Spleen (tissue), 11 donors: ENCODE measurements around the gene MICU2. TPM values are rescaled to one million over a fixed set of nuclear protein-coding genes. Genes with fewer than 3 reads are reported as not detected.

Experiments
- DNase-seq: peaks from one replicate; pipeline ENCODE4 v3.0.0-alpha.2; 2020
- H3K27ac ChIP-seq, 8 donors: fragments of 200-600 bp; sonication (generic) in 7 of 8; 1 replicate in 4 of 8; 2 replicates in 4 of 8; pipeline versions ENCODE4 v1.5.0 to v1.8.0; 2016 to 2021; ENCODE audit warnings: inconsistent platforms in 4 of 8, mild to moderate bottlenecking in 4 of 8, moderate library complexity in 1 of 8
- H3K27me3 ChIP-seq, 7 donors: fragments of 200-600 bp; sonication (generic) in 6 of 7; replicated peaks in 1 of 7; 1 replicate in 4 of 7; 2 replicates in 3 of 7; pipeline versions ENCODE4 v1.5.0 to v1.8.0; 2016 to 2021; ENCODE audit warnings: inconsistent platforms in 3 of 7, mild to moderate bottlenecking in 1 of 7
- H3K36me3 ChIP-seq, 6 donors: fragments of 200-600 bp; sonication (generic) in 5 of 6; 1 replicate in 4 of 6; 2 replicates in 2 of 6; pipeline versions ENCODE4 v1.5.0 to v1.8.0; 2016 to 2021; ENCODE audit warnings: inconsistent platforms in 2 of 6
- H3K4me1 ChIP-seq, 6 donors: fragments of 200-600 bp; sonication (generic) in 5 of 6; 1 replicate in 3 of 6; 2 replicates in 3 of 6; pipeline versions ENCODE4 v1.5.0 to v1.8.0; 2016 to 2021; ENCODE audit warnings: inconsistent platforms in 3 of 6
- H3K4me3 ChIP-seq, 8 donors: fragments of 200-600 bp; sonication (generic) in 7 of 8; 1 replicate in 4 of 8; 2 replicates in 4 of 8; pipeline versions ENCODE4 v1.5.0 to v1.8.0; 2016 to 2021; ENCODE audit warnings: inconsistent platforms in 4 of 8, mild to moderate bottlenecking in 4 of 8, moderate library complexity in 2 of 8
- H3K9me3 ChIP-seq, 8 donors: fragments of 200-600 bp; sonication (generic) in 7 of 8; 1 replicate in 4 of 8; 2 replicates in 4 of 8; pipeline versions ENCODE4 v1.5.0 to v1.8.0; 2016 to 2021; ENCODE audit warnings: inconsistent platforms in 4 of 8
- POLR2A ChIP-seq, 3 donors: fragments of 450-650 bp; IDR thresholded peaks; one replicate each; pipeline ENCODE4 v1.5.1; 2017; ENCODE audit warnings: antibody characterized with exemption in 3 of 3, mild to moderate bottlenecking in 1 of 3
- POLR2AphosphoS5 ChIP-seq, 3 donors: sonication (generic); formaldehyde crosslinking; IDR thresholded peaks; one replicate each; pipeline ENCODE4 v1.5.1; 2017; ENCODE audit warnings: antibody characterized with exemption in 3 of 3
- WGBS, 5 donors: extraction: QIAGEN DNeasy Blood & Tissue Kit in 3 of 5; methylation state at CpG; one replicate each; pipeline versions ENCODE4 v1.1.5 to v1.1.7; 2013 to 2018; 5-methylcytosine and 5-hydroxymethylcytosine counted together
- intact Hi-C: fragments of 100-400 bp; cut with DNase I; formaldehyde crosslinking; loops from one replicate; pipeline ENCODE4 v1.15.0; 2023; ENCODE audit warnings: low total_unique reads
- polyA plus RNA-seq, 3 donors: library from polyadenylated mRNA; stranded (reverse); fragments of 200-250 nt; gene quantifications; one replicate each; pipeline ENCODE4 v1.2.1, GENCODE V29; 2013
- total RNA-seq, 7 donors: library from RNA; depleted of rRNA in 3 of 7; stranded (reverse); fragments of >200 nt in 3 of 7; fragmentation: NEBNext Ultra II Directional in 4 of 7; extraction: Animal tissue kit (Norgen Biotek cat#: 25700) in 4 of 7; gene quantifications; one replicate each; pipeline versions ENCODE4 v1.1.0 to v1.2.1, GENCODE V29; 2016 to 2021
- TF ChIP-seq, protein P1 (sequence below), 11 experiments: fragments of 200-600 bp in 7 of 11; fragments of 450-650 bp in 4 of 11; sonication (generic) in 4 of 11; IDR thresholded peaks in 8 of 11; conservative IDR thresholded peaks in 3 of 11; 1 replicate in 7 of 11; 2 replicates in 4 of 11; pipeline versions ENCODE4 v1.4.0 to v1.8.0; 2016 to 2021; ENCODE audit warnings: antibody characterized with exemption in 11 of 11, inconsistent platforms in 4 of 11, mild to moderate bottlenecking in 1 of 11
- donor health status: healthy with polysubstance abuse.
- donor health status: DM: no; HTN: no; CAD: no; lungs with moderate emphysema.
- donor health status: DM: no; HTN: no; CAD: no.
- donor health status: Bipolar disorder and iron deficiency.
- donor health status: healthy.
- donor health status: DM: no; HTN: no; CAD: no.
- donor health status: DM: yes; HTN: yes; CAD: no.

Gene MICU2
- total and polyA plus RNA-seq, 10 donors = 28.9 to 84.5 (median 39.6) TPM

DNA sequence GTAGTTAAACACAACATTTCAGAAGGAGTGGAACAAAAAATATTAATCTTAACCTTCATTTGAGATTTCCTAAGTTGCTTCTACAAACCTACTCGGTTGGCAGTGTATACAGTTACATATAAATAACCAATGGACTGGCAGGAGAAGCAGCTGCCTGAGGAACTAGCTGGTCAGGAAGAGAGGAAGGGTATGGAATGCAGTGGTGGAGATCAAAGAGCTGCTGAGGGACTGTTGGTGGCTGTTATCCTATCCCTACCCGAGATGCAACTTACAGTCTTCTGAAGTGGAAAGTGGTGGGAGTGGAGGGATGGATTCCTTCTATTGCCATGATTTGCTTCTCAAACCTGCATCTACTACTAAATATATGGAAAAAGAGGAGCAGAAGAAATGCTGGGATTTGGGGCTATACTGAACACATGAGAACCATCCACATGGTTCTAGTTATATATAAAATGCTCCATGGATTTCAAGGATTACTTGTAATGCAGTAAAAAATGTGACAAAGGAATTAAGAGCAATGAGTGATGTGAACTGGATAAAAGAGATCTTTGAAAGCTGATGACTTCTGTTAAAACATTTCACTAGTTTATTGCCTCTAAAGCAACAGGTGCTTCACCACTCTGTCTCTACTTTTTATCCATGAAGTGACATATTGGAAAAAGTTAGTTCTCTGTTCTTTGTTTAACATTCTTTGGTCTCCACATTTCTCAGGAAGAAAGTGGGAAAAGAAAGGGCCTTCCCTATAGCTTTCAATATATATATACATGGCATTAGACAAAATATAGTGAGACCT lies 29.9 kb downstream of the MICU2 start:
- TF ChIP-seq POLR2A (IDR thresholded peaks at IDR 0.05) (no peak), POLR2AphosphoS5 (IDR thresholded peaks at IDR 0.05) (no peak)
- TF ChIP-seq, protein P1, sequence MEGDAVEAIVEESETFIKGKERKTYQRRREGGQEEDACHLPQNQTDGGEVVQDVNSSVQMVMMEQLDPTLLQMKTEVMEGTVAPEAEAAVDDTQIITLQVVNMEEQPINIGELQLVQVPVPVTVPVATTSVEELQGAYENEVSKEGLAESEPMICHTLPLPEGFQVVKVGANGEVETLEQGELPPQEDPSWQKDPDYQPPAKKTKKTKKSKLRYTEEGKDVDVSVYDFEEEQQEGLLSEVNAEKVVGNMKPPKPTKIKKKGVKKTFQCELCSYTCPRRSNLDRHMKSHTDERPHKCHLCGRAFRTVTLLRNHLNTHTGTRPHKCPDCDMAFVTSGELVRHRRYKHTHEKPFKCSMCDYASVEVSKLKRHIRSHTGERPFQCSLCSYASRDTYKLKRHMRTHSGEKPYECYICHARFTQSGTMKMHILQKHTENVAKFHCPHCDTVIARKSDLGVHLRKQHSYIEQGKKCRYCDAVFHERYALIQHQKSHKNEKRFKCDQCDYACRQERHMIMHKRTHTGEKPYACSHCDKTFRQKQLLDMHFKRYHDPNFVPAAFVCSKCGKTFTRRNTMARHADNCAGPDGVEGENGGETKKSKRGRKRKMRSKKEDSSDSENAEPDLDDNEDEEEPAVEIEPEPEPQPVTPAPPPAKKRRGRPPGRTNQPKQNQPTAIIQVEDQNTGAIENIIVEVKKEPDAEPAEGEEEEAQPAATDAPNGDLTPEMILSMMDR (IDR thresholded peaks at IDR 0.05 in 8 of 11, conservative IDR thresholded peaks at IDR 0.05 in 3 of 11) = no peak
- Histone ChIP-seq H3K36me3 (no peaks in the 10 kb centered on the region), H3K27me3 (no peaks in the 10 kb centered on the region), H3K27ac (no peak overlapping the region), H3K9me3 (no peaks in the 10 kb centered on the region), H3K4me1 (peaks cover 0 to 20% (median 3%) of the 10 kb centered on the region in 6 donors), H3K4me3 (no peak overlapping the region)
- intact Hi-C loops = no loop called here
- 86 to 99% (median 88%) methylated on average over 2 of the region's 2 CpGs for WGBS, 5 donors
- no peak for DNase-seq

DNA sequence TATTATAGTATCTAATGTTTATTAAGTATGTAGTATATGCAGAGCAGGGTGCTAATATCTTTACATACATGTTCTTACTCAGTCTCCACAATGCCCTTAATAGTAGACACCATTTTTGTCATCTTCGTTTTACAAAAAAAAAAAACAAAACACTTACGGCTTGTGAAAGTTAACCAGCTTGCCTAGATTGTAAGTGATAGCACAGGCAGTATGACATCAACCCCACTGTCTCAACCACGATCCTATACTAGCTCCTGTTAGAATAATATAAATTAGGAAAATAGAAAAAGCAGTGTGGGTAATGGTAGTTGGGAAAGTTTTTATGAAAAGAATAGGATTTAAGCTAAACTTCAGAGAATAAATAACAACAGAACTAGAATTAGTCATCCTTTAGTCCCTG lies 34.3 kb downstream of the MICU2 start:
- no peak for DNase-seq
- Histone ChIP-seq H3K36me3 (peaks cover 0 to 22% (median 17%) of the 10 kb centered on the region in 6 donors), H3K9me3 (no peaks in the 10 kb centered on the region), H3K4me1 (peaks cover 0 to 22% (median 0%) of the 10 kb centered on the region in 6 donors), H3K27me3 (no peaks in the 10 kb centered on the region), H3K4me3 (no peak overlapping the region), H3K27ac (no peak overlapping the region)
- 84 to 93% (median 89%) methylated on average over 3 of the region's 3 CpGs for WGBS, 5 donors
- TF ChIP-seq POLR2A (IDR thresholded peaks at IDR 0.05) = no peak
- TF ChIP-seq POLR2AphosphoS5 (IDR thresholded peaks at IDR 0.05) = no peak
- TF ChIP-seq, protein P1 (IDR thresholded peaks at IDR 0.05 in 8 of 11, conservative IDR thresholded peaks at IDR 0.05 in 3 of 11) = no peak
- intact Hi-C loops = no loop called here

DNA sequence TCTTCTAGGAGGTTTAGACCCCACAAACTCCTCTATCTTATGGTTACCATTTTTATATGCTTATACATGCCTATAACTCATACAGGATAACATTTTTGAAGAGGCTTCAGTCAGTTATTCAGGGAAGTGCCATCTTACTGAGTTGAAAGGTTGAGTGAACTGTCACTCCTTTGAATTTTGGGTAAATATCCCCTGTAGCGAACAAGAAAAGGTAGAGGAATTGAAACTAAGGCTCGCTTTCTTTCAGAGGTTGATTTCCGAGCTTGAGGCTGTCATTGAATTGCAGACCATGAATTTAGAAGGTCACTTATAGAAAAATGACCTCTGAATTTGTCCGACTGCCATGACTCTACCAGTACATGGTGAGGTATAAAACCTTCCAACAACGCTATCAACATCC lies 35.1 kb downstream of the MICU2 start:
- 85 to 93% (median 88%) methylated on average over 5 of the region's 5 CpGs for WGBS, 5 donors

DNA sequence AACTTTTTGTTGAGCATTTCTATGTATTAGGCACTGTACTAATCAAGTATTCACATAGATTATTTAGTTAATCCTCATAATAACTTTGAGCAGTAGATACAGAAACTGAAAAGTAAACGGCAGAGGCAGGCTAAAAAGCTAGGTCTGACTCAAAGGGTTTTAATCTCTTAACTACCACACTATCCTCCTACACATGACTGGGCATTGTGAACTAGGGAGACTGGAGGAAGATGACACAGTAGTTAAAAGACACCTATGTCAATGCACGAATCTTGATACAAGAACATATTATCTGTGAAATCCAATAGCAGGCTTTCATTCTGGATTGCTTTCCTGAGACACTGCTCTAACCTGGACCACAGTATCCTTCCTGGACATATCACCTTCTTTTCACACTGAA lies 36.3 kb downstream of the MICU2 start:
- DNase-seq = no peak
- WGBS, 5 donors = 51 to 86% (median 76%) methylated on average over 2 of the region's 2 CpGs
- Histone ChIP-seq H3K4me3 (no peak overlapping the region), H3K27me3 (no peaks in the 10 kb centered on the region), H3K36me3 (peaks cover 4 to 42% (median 33%) of the 10 kb centered on the region in 6 donors), H3K9me3 (no peaks in the 10 kb centered on the region), H3K4me1 (peaks cover 0 to 22% (median 0%) of the 10 kb centered on the region in 6 donors), H3K27ac (no peak overlapping the region)
- intact Hi-C loops = no loop called here
- TF ChIP-seq POLR2AphosphoS5 (IDR thresholded peaks at IDR 0.05) (no peak), POLR2A (IDR thresholded peaks at IDR 0.05) (no peak)
- TF ChIP-seq, protein P1 (IDR thresholded peaks at IDR 0.05 in 8 of 11, conservative IDR thresholded peaks at IDR 0.05 in 3 of 11) = no peak

More for the DNA sequence above, 35.1 kb downstream of the MICU2 start:
- TF ChIP-seq POLR2AphosphoS5 (IDR thresholded peaks at IDR 0.05) = no peak
- TF ChIP-seq, protein P1 (IDR thresholded peaks at IDR 0.05 in 8 of 11, conservative IDR thresholded peaks at IDR 0.05 in 3 of 11) = no peak
- no peak for TF ChIP-seq POLR2A (IDR thresholded peaks at IDR 0.05)
- Histone ChIP-seq H3K9me3 (no peaks in the 10 kb centered on the region), H3K4me3 (no peak overlapping the region), H3K27me3 (no peaks in the 10 kb centered on the region), H3K27ac (no peak overlapping the region), H3K4me1 (peaks cover 0 to 22% (median 0%) of the 10 kb centered on the region in 6 donors), H3K36me3 (peaks cover 4 to 30% (median 24%) of the 10 kb centered on the region in 6 donors)
- no peak for DNase-seq
- intact Hi-C loops = no loop called here
